Transverse colon (tissue), 4 donors: ENCODE data around the gene RNF187.

Source experiments
- EP300 ChIP-seq: sonication (generic); formaldehyde crosslinking; IDR thresholded peaks from one replicate; pipeline ENCODE4 v1.6.1; 2017; ENCODE audit warnings: antibody characterized with exemption, low read depth
- POLR2A ChIP-seq: fragments of 450-650 bp; IDR thresholded peaks from one replicate; pipeline ENCODE4 v1.6.1; 2016; ENCODE audit warnings: antibody characterized with exemption, mild to moderate bottlenecking, moderate library complexity
- POLR2AphosphoS5 ChIP-seq, 3 donors: sonication (generic); formaldehyde crosslinking; IDR thresholded peaks; one replicate each; pipeline ENCODE4 v1.6.1; 2016; ENCODE audit warnings: antibody characterized with exemption in 3 of 3
- TF ChIP-seq, protein P1 (sequence below), 5 experiments: fragments of 200-600 bp in 3 of 5; fragments of 450-650 bp in 2 of 5; sonication (generic) in 3 of 5; IDR thresholded peaks; 1 replicate in 2 of 5; 2 replicates in 3 of 5; pipeline ENCODE4 v1.5.1; 2016 to 2017; ENCODE audit warnings: antibody characterized with exemption in 5 of 5, inconsistent platforms in 3 of 5, mild to moderate bottlenecking in 2 of 5, moderate library complexity in 1 of 5

DNA sequence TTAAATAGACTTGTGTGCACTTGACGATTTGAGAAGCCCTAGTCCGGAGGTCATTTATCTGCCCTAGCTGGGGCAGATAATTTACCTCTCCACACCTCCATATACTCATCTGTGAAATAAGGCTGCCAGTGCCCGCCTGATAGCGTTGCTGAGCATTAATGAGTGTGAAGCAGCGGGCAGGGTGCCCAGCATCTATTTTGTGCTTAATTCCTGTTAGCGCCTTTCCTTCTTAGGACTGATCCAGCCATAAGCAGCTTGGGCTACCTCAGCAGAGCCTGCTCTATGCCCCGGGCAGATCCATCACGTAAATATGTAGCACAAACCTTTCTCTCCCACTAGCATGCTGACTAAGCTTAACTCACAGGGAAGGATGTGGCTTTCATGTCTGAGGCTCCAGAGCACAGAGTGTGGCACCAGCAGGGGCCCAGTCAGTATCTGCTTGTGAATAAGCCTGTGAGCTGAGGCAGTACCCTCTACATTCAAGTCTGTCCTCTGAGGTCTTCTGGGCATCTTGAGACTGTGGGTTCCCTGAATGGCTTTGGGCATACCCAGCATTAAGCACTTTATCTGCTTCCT is 21.5 kb upstream of the RNF187 start:
- TF ChIP-seq POLR2A (no peak), EP300 (no peak), POLR2AphosphoS5 (IDR thresholded peaks at IDR 0.05) (no peak)
- TF ChIP-seq, protein P1, sequence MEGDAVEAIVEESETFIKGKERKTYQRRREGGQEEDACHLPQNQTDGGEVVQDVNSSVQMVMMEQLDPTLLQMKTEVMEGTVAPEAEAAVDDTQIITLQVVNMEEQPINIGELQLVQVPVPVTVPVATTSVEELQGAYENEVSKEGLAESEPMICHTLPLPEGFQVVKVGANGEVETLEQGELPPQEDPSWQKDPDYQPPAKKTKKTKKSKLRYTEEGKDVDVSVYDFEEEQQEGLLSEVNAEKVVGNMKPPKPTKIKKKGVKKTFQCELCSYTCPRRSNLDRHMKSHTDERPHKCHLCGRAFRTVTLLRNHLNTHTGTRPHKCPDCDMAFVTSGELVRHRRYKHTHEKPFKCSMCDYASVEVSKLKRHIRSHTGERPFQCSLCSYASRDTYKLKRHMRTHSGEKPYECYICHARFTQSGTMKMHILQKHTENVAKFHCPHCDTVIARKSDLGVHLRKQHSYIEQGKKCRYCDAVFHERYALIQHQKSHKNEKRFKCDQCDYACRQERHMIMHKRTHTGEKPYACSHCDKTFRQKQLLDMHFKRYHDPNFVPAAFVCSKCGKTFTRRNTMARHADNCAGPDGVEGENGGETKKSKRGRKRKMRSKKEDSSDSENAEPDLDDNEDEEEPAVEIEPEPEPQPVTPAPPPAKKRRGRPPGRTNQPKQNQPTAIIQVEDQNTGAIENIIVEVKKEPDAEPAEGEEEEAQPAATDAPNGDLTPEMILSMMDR (IDR thresholded peaks at IDR 0.05): no peak
